H9 (cell line): ENCODE data around the gene B9D1. TPM values are rescaled to one million over a fixed set of nuclear protein-coding genes. Genes with fewer than 3 reads are reported as not detected.
A peak's percentile ranks its signal among the peaks of the same experiment; 100 is the strongest.

Experiments used
- DNase-seq: peaks from one replicate; pipeline ENCODE4 v3.0.0-alpha.2; 2017
- H2AFZ ChIP-seq: one replicate; pipeline ENCODE4 v1.6.1; 2013; ENCODE audit warnings: mild to moderate bottlenecking, low read length, control low read depth, moderate library complexity
- H2AK5ac ChIP-seq: 2 replicates; pipeline ENCODE4 v1.6.1; 2013; ENCODE audit warnings: low read length, control low read depth, mixed read lengths; ENCODE audit not compliant: insufficient read length
- H2BK120ac ChIP-seq: one replicate; pipeline ENCODE4 v1.6.1; 2013; ENCODE audit warnings: low read depth, mild to moderate bottlenecking, low read length, control low read depth, inconsistent platforms; ENCODE audit not compliant: poor library complexity, severe bottlenecking
- H2BK12ac ChIP-seq: 2 replicates; pipeline ENCODE4 v1.6.1; 2013; ENCODE audit warnings: low read length, control low read depth, mixed read lengths, low read depth; ENCODE audit not compliant: insufficient read length
- H2BK15ac ChIP-seq: 2 replicates; pipeline ENCODE4 v1.6.1; 2013; ENCODE audit warnings: low read depth, low read length, control low read depth
- H2BK20ac ChIP-seq: one replicate; pipeline ENCODE4 v1.6.1; 2013; ENCODE audit warnings: low read depth, mild to moderate bottlenecking, low read length, control low read depth, inconsistent platforms; ENCODE audit not compliant: poor library complexity, severe bottlenecking
- H2BK5ac ChIP-seq: 2 replicates; pipeline ENCODE4 v1.6.1; 2013; ENCODE audit warnings: low read length, control low read depth, mixed read lengths; ENCODE audit not compliant: insufficient read length
- H3K14ac ChIP-seq: 2 replicates; pipeline ENCODE4 v1.6.1; 2013; ENCODE audit warnings: low read length, control low read depth; ENCODE audit not compliant: insufficient read depth
- H3K18ac ChIP-seq: 2 replicates; pipeline ENCODE4 v1.6.1; 2013; ENCODE audit warnings: low read depth, mild to moderate bottlenecking, mixed read lengths, low read length, control low read depth; ENCODE audit not compliant: insufficient read length
- H3K23ac ChIP-seq: 2 replicates; pipeline ENCODE4 v1.6.1; 2013; ENCODE audit warnings: low read length, control low read depth, mixed read lengths, low read depth; ENCODE audit not compliant: insufficient read length
- H3K23me2 ChIP-seq: 2 replicates; pipeline ENCODE4 v1.6.1; 2013; ENCODE audit warnings: low read depth, mild to moderate bottlenecking, mixed read lengths, low read length, control low read depth; ENCODE audit not compliant: insufficient read length, poor library complexity, severe bottlenecking
- H3K27ac ChIP-seq: 2 replicates; pipeline ENCODE4 v1.5.1; 2013; ENCODE audit warnings: low read length, control low read depth, mixed read lengths, low read depth; ENCODE audit not compliant: insufficient read length
- H3K27me3 ChIP-seq: 2 replicates; pipeline ENCODE4 v1.6.1; 2013; ENCODE audit warnings: low read length, control low read depth, inconsistent platforms; ENCODE audit not compliant: insufficient read depth
- H3K4ac ChIP-seq: 2 replicates; pipeline ENCODE4 v1.6.1; 2013; ENCODE audit warnings: low read depth, mild to moderate bottlenecking, control low read depth, inconsistent platforms, low read length, moderate library complexity
- H3K4me1 ChIP-seq: 2 replicates; pipeline ENCODE4 v1.6.1; 2013; ENCODE audit warnings: low read length, control low read depth, inconsistent platforms; ENCODE audit not compliant: insufficient read depth
- H3K4me2 ChIP-seq: 2 replicates; pipeline ENCODE4 v1.6.1; 2013; ENCODE audit warnings: low read length, control low read depth, mixed read lengths; ENCODE audit not compliant: insufficient read length, insufficient read depth
- H3K56ac ChIP-seq: 2 replicates; pipeline ENCODE4 v1.6.1; 2013; ENCODE audit warnings: low read depth, mild to moderate bottlenecking, mixed read lengths, low read length, control low read depth; ENCODE audit not compliant: insufficient read length
- H3K79me1 ChIP-seq: 2 replicates; pipeline ENCODE4 v1.6.1; 2013; ENCODE audit warnings: low read depth, mild to moderate bottlenecking, moderate library complexity, low read length, control low read depth, inconsistent platforms; ENCODE audit not compliant: insufficient read depth, poor library complexity, severe bottlenecking
- H3K79me2 ChIP-seq: 2 replicates; pipeline ENCODE4 v1.6.1; 2013; ENCODE audit warnings: low read length, control low read depth, inconsistent platforms; ENCODE audit not compliant: insufficient read depth
- H3K9ac ChIP-seq: 2 replicates; pipeline ENCODE4 v1.6.1; 2013; ENCODE audit warnings: low read length, control low read depth, mixed read lengths; ENCODE audit not compliant: insufficient read length; ENCODE audit errors: extremely low read depth
- H3K9me3 ChIP-seq: one replicate; pipeline ENCODE4 v1.6.1; 2013; ENCODE audit warnings: low read depth, low read length, inconsistent platforms; ENCODE audit not compliant: control insufficient read depth
- H3T11ph ChIP-seq: one replicate; pipeline ENCODE4 v1.6.1; 2013; ENCODE audit warnings: mild to moderate bottlenecking, low read length, control low read depth, inconsistent platforms
- H4K20me1 ChIP-seq: one replicate; pipeline ENCODE4 v1.6.1; 2013; ENCODE audit not compliant: control insufficient read depth, insufficient read length, insufficient read depth
- H4K5ac ChIP-seq: 2 replicates; pipeline ENCODE4 v1.6.1; 2013; ENCODE audit warnings: low read depth, mild to moderate bottlenecking, mixed read lengths, low read length, control low read depth; ENCODE audit not compliant: insufficient read length
- H4K8ac ChIP-seq: replicated peaks from 2 replicates; pipeline ENCODE4 v1.6.1; 2013; ENCODE audit warnings: low read length, control low read depth, mixed read lengths, low read depth; ENCODE audit not compliant: insufficient read length
- H4K91ac ChIP-seq: 2 replicates; pipeline ENCODE4 v1.6.1; 2013; ENCODE audit warnings: low read depth, mild to moderate bottlenecking, moderate library complexity, mixed read lengths, low read length, control low read depth; ENCODE audit not compliant: insufficient read length
- H3K27ac Mint-ChIP-seq, 3 experiments: 2 replicates in 2 of 3; 3 replicates in 1 of 3; pipeline ENCODE4 v1.8.0; 2020 to 2021; ENCODE audit warnings: mixed read lengths in 3 of 3, mild to moderate bottlenecking in 1 of 3, moderate library complexity in 1 of 3
- H3K27me3 Mint-ChIP-seq: 2 replicates; pipeline ENCODE4 v1.8.0; 2021; ENCODE audit warnings: low read depth, mild to moderate bottlenecking, moderate library complexity, mixed read lengths
- H3K36me3 Mint-ChIP-seq, 3 experiments: 2 replicates in 2 of 3; 3 replicates in 1 of 3; pipeline ENCODE4 v1.8.0; 2020 to 2021; ENCODE audit warnings: low read depth in 3 of 3, mixed read lengths in 3 of 3; ENCODE audit not compliant: insufficient read depth in 1 of 3
- H3K4me1 Mint-ChIP-seq, 2 experiments: 2 replicates each; pipeline ENCODE4 v1.8.0; 2020; ENCODE audit warnings: mixed read lengths in 2 of 2
- H3K4me3 Mint-ChIP-seq, 2 experiments: 2 replicates in 1 of 2; 3 replicates in 1 of 2; pipeline ENCODE4 v1.8.0; 2020 to 2021; ENCODE audit warnings: mild to moderate bottlenecking in 2 of 2, mixed read lengths in 2 of 2, moderate library complexity in 1 of 2
- H3K9me3 Mint-ChIP-seq, 2 experiments: 2 replicates in 1 of 2; 3 replicates in 1 of 2; pipeline ENCODE4 v1.8.0; 2020; ENCODE audit warnings: mild to moderate bottlenecking in 2 of 2, mixed read lengths in 2 of 2, moderate library complexity in 1 of 2
- WGBS: extraction: QIAGEN DNeasy Blood & Tissue Kit; methylation state at CpG from one replicate; pipeline ENCODE4 v1.1.7; 2013; ENCODE audit warnings: missing lambda C conversion rate, low lambda C conversion rate, mixed read lengths; ENCODE audit not compliant: insufficient read length; ENCODE audit errors: extremely low coverage; 5-methylcytosine and 5-hydroxymethylcytosine counted together
- total RNA-seq: library from RNA; stranded (reverse); gene quantifications from 2 replicates; pipeline ENCODE4 v1.2.1, GENCODE V29; 2021
- TF ChIP-seq, protein P1 (sequence below): fragments of 200-600 bp; sonication (generic); conservative IDR thresholded peaks from 3 replicates; pipeline ENCODE4 v1.8.0; 2021; ENCODE audit warnings: antibody characterized with exemption, mild to moderate bottlenecking

B9D1 gene
- total RNA-seq, 1 experiment from 2014 or later, result 30.4 TPM

DNA sequence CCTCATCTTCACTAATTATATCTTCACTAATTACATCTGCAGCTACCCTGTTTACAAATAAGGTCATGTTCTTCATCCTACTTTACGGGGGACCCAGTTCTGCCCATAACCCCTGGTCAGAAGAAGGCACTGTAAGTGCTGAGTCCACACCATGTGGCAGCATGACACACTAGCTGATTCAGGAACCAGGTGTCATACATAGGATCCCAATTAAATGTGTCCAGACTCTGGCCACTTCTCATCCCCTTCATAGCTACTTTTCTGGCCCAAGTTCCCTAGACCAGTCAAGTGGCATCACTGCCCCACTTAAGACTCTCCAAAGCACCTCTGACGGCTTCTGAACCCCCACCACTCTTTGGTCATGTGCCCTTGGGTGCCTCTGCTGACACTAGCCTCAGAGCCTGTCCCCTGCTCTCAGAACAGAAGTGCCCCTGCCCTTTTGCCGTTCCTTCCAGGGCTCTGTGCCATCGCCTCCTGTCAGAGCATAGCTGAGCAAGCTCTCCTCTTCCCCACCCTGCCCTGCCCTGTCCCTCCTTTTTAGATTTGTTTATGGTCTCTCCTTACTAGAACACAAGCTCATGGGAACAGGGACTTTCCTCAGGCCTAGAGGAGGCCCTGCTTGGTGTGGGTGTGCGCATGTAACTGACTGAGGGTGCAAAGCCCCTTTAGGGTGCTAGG is 61.1 kb downstream of the B9D1 start:
- no peaks in the 10 kb centered on the region for H3K4me1 ChIP-seq
- H3K79me1 ChIP-seq, result no peaks in the 10 kb centered on the region
- no peak overlapping the region for H4K91ac ChIP-seq
- Mint-ChIP-seq H3K4me3 (no peak overlapping the region; a peak in 1 of 5 replicates), H3K9me3 (no peaks in the 10 kb centered on the region), H3K27ac (peak overlapping the region in 2 of 3 experiments; percentile 85 to 89; a peak in 2 of 7 replicates), H3K4me1 (peaks cover 10 to 14% of the 10 kb centered on the region in 2 experiments), H3K27me3 (no peaks in the 10 kb centered on the region), H3K36me3 (peaks cover 0 to 7% (median 0%) of the 10 kb centered on the region in 3 experiments; a peak in 2 of 7 replicates)
- no CpG with 5 or more reads among the region's 5 CpGs for WGBS
- H3K23me2 ChIP-seq, result no peaks in the 10 kb centered on the region
- no peak overlapping the region for H3K9ac ChIP-seq
- H3K9me3 ChIP-seq, result no peaks in the 10 kb centered on the region
- H3T11ph ChIP-seq, result no peak overlapping the region
- no peak overlapping the region for H2AFZ ChIP-seq
- no peak overlapping the region for H2BK120ac ChIP-seq
- no peaks in the 10 kb centered on the region; the same call in 1 of the 2 replicates for H3K79me2 ChIP-seq
- H2BK15ac ChIP-seq, result no peak overlapping the region
- no peak overlapping the region for H3K27ac ChIP-seq
- no peak overlapping the region for H3K4me2 ChIP-seq
- H3K4ac ChIP-seq, result no peak overlapping the region
- H2BK5ac ChIP-seq, result no peak overlapping the region
- no peak overlapping the region for H3K56ac ChIP-seq
- no peak overlapping the region for H4K8ac ChIP-seq
- TF ChIP-seq, protein P1, sequence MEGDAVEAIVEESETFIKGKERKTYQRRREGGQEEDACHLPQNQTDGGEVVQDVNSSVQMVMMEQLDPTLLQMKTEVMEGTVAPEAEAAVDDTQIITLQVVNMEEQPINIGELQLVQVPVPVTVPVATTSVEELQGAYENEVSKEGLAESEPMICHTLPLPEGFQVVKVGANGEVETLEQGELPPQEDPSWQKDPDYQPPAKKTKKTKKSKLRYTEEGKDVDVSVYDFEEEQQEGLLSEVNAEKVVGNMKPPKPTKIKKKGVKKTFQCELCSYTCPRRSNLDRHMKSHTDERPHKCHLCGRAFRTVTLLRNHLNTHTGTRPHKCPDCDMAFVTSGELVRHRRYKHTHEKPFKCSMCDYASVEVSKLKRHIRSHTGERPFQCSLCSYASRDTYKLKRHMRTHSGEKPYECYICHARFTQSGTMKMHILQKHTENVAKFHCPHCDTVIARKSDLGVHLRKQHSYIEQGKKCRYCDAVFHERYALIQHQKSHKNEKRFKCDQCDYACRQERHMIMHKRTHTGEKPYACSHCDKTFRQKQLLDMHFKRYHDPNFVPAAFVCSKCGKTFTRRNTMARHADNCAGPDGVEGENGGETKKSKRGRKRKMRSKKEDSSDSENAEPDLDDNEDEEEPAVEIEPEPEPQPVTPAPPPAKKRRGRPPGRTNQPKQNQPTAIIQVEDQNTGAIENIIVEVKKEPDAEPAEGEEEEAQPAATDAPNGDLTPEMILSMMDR, result no peak
- H2BK12ac ChIP-seq, result no peak overlapping the region
- H4K5ac ChIP-seq, result no peak overlapping the region
- H3K18ac ChIP-seq, result no peak overlapping the region
- H3K27me3 ChIP-seq, result no peaks in the 10 kb centered on the region
- no peak for DNase-seq
- H2AK5ac ChIP-seq, result no peak overlapping the region
- H3K23ac ChIP-seq, result no peak overlapping the region
- no peak overlapping the region for H2BK20ac ChIP-seq
- no peaks in the 10 kb centered on the region for H4K20me1 ChIP-seq
- no peak overlapping the region for H3K14ac ChIP-seq
